GM23338 (cell line): ENCODE measurements around the gene MAPRE3.

Experiments used
- CREB1 ChIP-seq: fragments of 250-450 bp; sonication (Bioruptor Pico); IDR thresholded peaks from 2 replicates; pipeline ENCODE4 v1.5.0; 2020; ENCODE audit warnings: low read depth, mild to moderate bottlenecking, moderate library complexity
- CTCF ChIP-seq, 2 experiments: fragments of 200-600 bp in 1 of 2; sonication (generic) in 1 of 2; conservative IDR thresholded peaks; 2 replicates each; pipeline versions ENCODE4 v1.5.1 to v1.6.1; 2016 to 2017; ENCODE audit warnings: antibody characterized with exemption in 2 of 2, low read depth in 2 of 2, mild to moderate bottlenecking in 2 of 2, moderate library complexity in 1 of 2
- EZH2 ChIP-seq: fragments of 200-600 bp; sonication (generic); IDR thresholded peaks from one replicate; pipeline ENCODE4 v1.8.0; 2017; ENCODE audit warnings: antibody characterized with exemption, mild to moderate bottlenecking, low read depth; ENCODE audit not compliant: unreplicated experiment
- EZH2phosphoT487 ChIP-seq: fragments of 200-600 bp; sonication (generic); IDR thresholded peaks from one replicate; pipeline ENCODE4 v1.8.1; 2018; ENCODE audit warnings: antibody characterized with exemption; ENCODE audit not compliant: unreplicated experiment
- NANOG ChIP-seq: IDR thresholded peaks from 2 replicates; pipeline ENCODE4 v1.6.1; 2016; ENCODE audit warnings: antibody characterized with exemption, borderline replicate concordance
- POLR2AphosphoS5 ChIP-seq: IDR thresholded peaks from 2 replicates; pipeline ENCODE4 v1.6.1; 2016; ENCODE audit warnings: antibody characterized with exemption, low read depth
- STAT1 ChIP-seq: IDR thresholded peaks from one replicate; pipeline ENCODE4 v1.6.1; 2016; ENCODE audit warnings: antibody characterized with exemption; ENCODE audit not compliant: unreplicated experiment
- ZNF114 ChIP-seq: fragments of 250-450 bp; sonication (Bioruptor Pico); IDR thresholded peaks from 2 replicates; pipeline ENCODE4 v1.5.0; 2020; ENCODE audit warnings: mild to moderate bottlenecking, moderate library complexity
- ZNF331 ChIP-seq: fragments of 250-450 bp; sonication (Bioruptor Pico); IDR thresholded peaks from 2 replicates; pipeline ENCODE4 v1.5.0; 2020; ENCODE audit warnings: low read depth, mild to moderate bottlenecking, moderate library complexity
- TF ChIP-seq, protein P1 (sequence below): IDR thresholded peaks from one replicate; pipeline ENCODE4 v1.6.1; 2018; ENCODE audit warnings: antibody characterized with exemption; ENCODE audit not compliant: unreplicated experiment
- TF ChIP-seq, protein P2 (sequence below): fragments of 250-450 bp; sonication (Bioruptor Pico); IDR thresholded peaks from 2 replicates; pipeline ENCODE4 v1.5.0; 2020; ENCODE audit warnings: mild to moderate bottlenecking, moderate library complexity

DNA sequence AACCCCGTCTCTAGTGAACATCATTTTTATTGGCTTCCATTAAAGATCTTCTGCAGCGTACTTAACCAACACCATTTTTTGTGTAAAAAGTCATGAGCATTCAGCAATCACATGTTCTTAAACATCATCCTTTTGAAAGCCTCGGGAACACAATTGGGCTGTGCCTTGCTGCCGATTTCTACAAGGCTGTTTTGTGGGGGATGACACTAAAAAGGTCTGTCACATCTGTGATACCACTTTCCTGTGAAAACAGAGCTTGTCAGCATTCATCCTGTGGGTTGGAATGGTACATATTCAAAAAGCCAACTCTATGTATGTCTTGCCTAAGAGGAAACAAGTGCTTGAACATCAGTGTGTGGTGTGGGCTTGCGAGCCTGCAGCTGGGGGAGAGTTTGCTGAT is 49.1 kb upstream of the MAPRE3 start:
- TF ChIP-seq EZH2phosphoT487 (no peak), CTCF (conservative IDR thresholded peaks at IDR 0.05; ENCODE audit: low read depth in 2 of 2) (no peak), STAT1 (no peak), ZNF114 (CRISPR knock-in tag) (no peak), NANOG (no peak), EZH2 (no peak), POLR2AphosphoS5 (no peak), ZNF331 (no peak), CREB1 (CRISPR knock-in tag) (no peak)
- TF ChIP-seq, protein P1, sequence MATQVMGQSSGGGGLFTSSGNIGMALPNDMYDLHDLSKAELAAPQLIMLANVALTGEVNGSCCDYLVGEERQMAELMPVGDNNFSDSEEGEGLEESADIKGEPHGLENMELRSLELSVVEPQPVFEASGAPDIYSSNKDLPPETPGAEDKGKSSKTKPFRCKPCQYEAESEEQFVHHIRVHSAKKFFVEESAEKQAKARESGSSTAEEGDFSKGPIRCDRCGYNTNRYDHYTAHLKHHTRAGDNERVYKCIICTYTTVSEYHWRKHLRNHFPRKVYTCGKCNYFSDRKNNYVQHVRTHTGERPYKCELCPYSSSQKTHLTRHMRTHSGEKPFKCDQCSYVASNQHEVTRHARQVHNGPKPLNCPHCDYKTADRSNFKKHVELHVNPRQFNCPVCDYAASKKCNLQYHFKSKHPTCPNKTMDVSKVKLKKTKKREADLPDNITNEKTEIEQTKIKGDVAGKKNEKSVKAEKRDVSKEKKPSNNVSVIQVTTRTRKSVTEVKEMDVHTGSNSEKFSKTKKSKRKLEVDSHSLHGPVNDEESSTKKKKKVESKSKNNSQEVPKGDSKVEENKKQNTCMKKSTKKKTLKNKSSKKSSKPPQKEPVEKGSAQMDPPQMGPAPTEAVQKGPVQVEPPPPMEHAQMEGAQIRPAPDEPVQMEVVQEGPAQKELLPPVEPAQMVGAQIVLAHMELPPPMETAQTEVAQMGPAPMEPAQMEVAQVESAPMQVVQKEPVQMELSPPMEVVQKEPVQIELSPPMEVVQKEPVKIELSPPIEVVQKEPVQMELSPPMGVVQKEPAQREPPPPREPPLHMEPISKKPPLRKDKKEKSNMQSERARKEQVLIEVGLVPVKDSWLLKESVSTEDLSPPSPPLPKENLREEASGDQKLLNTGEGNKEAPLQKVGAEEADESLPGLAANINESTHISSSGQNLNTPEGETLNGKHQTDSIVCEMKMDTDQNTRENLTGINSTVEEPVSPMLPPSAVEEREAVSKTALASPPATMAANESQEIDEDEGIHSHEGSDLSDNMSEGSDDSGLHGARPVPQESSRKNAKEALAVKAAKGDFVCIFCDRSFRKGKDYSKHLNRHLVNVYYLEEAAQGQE: no peak
- TF ChIP-seq, protein P2, sequence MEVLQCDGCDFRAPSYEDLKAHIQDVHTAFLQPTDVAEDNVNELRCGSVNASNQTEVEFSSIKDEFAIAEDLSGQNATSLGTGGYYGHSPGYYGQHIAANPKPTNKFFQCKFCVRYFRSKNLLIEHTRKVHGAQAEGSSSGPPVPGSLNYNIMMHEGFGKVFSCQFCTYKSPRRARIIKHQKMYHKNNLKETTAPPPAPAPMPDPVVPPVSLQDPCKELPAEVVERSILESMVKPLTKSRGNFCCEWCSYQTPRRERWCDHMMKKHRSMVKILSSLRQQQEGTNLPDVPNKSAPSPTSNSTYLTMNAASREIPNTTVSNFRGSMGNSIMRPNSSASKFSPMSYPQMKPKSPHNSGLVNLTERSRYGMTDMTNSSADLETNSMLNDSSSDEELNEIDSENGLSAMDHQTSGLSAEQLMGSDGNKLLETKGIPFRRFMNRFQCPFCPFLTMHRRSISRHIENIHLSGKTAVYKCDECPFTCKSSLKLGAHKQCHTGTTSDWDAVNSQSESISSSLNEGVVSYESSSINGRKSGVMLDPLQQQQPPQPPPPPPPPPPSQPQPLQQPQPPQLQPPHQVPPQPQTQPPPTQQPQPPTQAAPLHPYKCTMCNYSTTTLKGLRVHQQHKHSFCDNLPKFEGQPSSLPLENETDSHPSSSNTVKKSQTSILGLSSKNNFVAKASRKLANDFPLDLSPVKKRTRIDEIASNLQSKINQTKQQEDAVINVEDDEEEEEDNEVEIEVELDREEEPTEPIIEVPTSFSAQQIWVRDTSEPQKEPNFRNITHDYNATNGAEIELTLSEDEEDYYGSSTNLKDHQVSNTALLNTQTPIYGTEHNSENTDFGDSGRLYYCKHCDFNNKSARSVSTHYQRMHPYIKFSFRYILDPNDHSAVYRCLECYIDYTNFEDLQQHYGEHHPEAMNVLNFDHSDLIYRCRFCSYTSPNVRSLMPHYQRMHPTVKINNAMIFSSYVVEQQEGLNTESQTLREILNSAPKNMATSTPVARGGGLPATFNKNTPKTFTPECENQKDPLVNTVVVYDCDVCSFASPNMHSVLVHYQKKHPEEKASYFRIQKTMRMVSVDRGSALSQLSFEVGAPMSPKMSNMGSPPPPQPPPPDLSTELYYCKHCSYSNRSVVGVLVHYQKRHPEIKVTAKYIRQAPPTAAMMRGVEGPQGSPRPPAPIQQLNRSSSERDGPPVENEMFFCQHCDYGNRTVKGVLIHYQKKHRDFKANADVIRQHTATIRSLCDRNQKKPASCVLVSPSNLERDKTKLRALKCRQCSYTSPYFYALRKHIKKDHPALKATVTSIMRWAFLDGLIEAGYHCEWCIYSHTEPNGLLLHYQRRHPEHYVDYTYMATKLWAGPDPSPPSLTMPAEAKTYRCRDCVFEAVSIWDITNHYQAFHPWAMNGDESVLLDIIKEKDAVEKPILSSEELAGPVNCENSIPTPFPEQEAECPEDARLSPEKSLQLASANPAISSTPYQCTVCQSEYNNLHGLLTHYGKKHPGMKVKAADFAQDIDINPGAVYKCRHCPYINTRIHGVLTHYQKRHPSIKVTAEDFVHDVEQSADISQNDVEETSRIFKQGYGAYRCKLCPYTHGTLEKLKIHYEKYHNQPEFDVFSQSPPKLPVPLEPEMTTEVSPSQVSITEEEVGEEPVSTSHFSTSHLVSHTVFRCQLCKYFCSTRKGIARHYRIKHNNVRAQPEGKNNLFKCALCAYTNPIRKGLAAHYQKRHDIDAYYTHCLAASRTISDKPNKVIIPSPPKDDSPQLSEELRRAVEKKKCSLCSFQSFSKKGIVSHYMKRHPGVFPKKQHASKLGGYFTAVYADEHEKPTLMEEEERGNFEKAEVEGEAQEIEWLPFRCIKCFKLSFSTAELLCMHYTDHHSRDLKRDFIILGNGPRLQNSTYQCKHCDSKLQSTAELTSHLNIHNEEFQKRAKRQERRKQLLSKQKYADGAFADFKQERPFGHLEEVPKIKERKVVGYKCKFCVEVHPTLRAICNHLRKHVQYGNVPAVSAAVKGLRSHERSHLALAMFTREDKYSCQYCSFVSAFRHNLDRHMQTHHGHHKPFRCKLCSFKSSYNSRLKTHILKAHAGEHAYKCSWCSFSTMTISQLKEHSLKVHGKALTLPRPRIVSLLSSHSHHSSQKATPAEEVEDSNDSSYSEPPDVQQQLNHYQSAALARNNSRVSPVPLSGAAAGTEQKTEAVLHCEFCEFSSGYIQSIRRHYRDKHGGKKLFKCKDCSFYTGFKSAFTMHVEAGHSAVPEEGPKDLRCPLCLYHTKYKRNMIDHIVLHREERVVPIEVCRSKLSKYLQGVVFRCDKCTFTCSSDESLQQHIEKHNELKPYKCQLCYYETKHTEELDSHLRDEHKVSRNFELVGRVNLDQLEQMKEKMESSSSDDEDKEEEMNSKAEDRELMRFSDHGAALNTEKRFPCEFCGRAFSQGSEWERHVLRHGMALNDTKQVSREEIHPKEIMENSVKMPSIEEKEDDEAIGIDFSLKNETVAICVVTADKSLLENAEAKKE (CRISPR knock-in tag): no peak
